Neural cell (in vitro differentiated cells): ENCODE results near the gene KCTD17. TPM values are rescaled to one million over a fixed set of nuclear protein-coding genes. Genes with fewer than 3 reads are reported as not detected.

Source experiments
- H2AFZ ChIP-seq: fragments of 200-600, 300-800 bp; sonication (generic), shearing (Covaris generic); 2 replicates; pipeline ENCODE4 v1.6.0; 2014; ENCODE audit warnings: low read depth, mild to moderate bottlenecking, antibody characterized with exemption, low read length, moderate library complexity
- H3F3A ChIP-seq: fragments of 200-600 bp; shearing (Covaris generic); 2 replicates; pipeline ENCODE4 v1.6.1; 2016; ENCODE audit warnings: mild to moderate bottlenecking, moderate library complexity, mixed read lengths, antibody characterized with exemption, low read length; ENCODE audit not compliant: insufficient read depth, poor library complexity, severe bottlenecking
- H3K27ac ChIP-seq: fragments of 200-600, 300-800 bp; sonication (generic), shearing (Covaris generic); 2 replicates; pipeline ENCODE4 v1.5.1; 2014; ENCODE audit warnings: mild to moderate bottlenecking, low read length, moderate library complexity
- H3K27me3 ChIP-seq: fragments of 300-800, 200-600 bp; sonication (generic), shearing (Covaris generic); 2 replicates; pipeline ENCODE4 v1.6.0; 2014; ENCODE audit warnings: mild to moderate bottlenecking, low read depth, low read length, moderate library complexity; ENCODE audit not compliant: insufficient read depth
- H3K36me3 ChIP-seq: fragments of 300-800, 200-600 bp; sonication (generic), shearing (Covaris generic); 2 replicates; pipeline ENCODE4 v1.5.1; 2014; ENCODE audit warnings: mild to moderate bottlenecking, antibody characterized with exemption, low read length, moderate library complexity; ENCODE audit not compliant: insufficient read depth
- H3K4me2 ChIP-seq: fragments of 300-800, 200-600 bp; sonication (generic), shearing (Covaris generic); 2 replicates; pipeline ENCODE4 v1.6.0; 2014; ENCODE audit warnings: mild to moderate bottlenecking, low read length
- H3K4me3 ChIP-seq: fragments of 300-800, 200-600 bp; sonication (generic), shearing (Covaris generic); 2 replicates; pipeline ENCODE4 v1.5.1; 2014; ENCODE audit warnings: mild to moderate bottlenecking, low read length, moderate library complexity
- H3K79me2 ChIP-seq: fragments of 200-600 bp; shearing (Covaris generic); replicated peaks from 2 replicates; pipeline ENCODE4 v1.6.0; 2014; ENCODE audit warnings: mild to moderate bottlenecking, low read length, moderate library complexity; ENCODE audit not compliant: insufficient read depth
- H3K9ac ChIP-seq: fragments of 300-800, 200-600 bp; sonication (generic), shearing (Covaris generic); 2 replicates; pipeline ENCODE4 v1.6.1; 2016; ENCODE audit warnings: mild to moderate bottlenecking, low read length, mixed read lengths
- H3K9me2 ChIP-seq: fragments of 200-600 bp; shearing (Covaris generic); 2 replicates; pipeline ENCODE4 v1.6.1; 2016; ENCODE audit warnings: mild to moderate bottlenecking, low read length, mixed read lengths; ENCODE audit not compliant: insufficient read depth
- H3K9me3 ChIP-seq: fragments of 200-600, 300-800 bp; sonication (generic), shearing (Covaris generic); 2 replicates; pipeline ENCODE4 v1.6.1; 2016; ENCODE audit warnings: mild to moderate bottlenecking, mixed run types, low read length, moderate library complexity, mixed read lengths
- H4K20me1 ChIP-seq: fragments of 200-600 bp; shearing (Covaris generic); 2 replicates; pipeline ENCODE4 v1.6.1; 2016; ENCODE audit warnings: mild to moderate bottlenecking, mixed run types; ENCODE audit not compliant: insufficient read depth
- CTCF ChIP-seq: fragments of 450-650 bp; IDR thresholded peaks from 2 replicates; pipeline ENCODE4 v1.5.1; 2014; ENCODE audit warnings: antibody characterized with exemption, mild to moderate bottlenecking, moderate library complexity; ENCODE audit not compliant: poor library complexity, severe bottlenecking
- EZH2 ChIP-seq: fragments of 200-600, 300-800 bp; shearing (Covaris generic), sonication (generic); IDR thresholded peaks from 2 replicates; pipeline ENCODE4 v1.6.1; 2014; ENCODE audit warnings: antibody characterized with exemption, low read length, borderline replicate concordance, mild to moderate bottlenecking; ENCODE audit not compliant: insufficient read depth, poor library complexity, severe bottlenecking
- MXI1 ChIP-seq: fragments of 450-650 bp; conservative IDR thresholded peaks from 2 replicates; pipeline ENCODE4 v1.6.1; 2014; ENCODE audit warnings: antibody characterized with exemption, mild to moderate bottlenecking; ENCODE audit not compliant: poor library complexity, severe bottlenecking
- POLR2AphosphoS5 ChIP-seq: IDR thresholded peaks from 2 replicates; pipeline ENCODE4 v1.6.1; 2012
- RAD21 ChIP-seq: fragments of 450-650 bp; conservative IDR thresholded peaks from 2 replicates; pipeline ENCODE4 v1.6.1; 2014; ENCODE audit warnings: antibody characterized with exemption, mild to moderate bottlenecking, moderate library complexity
- SMC3 ChIP-seq: fragments of 450-650 bp; conservative IDR thresholded peaks from 2 replicates; pipeline ENCODE4 v1.6.1; 2014; ENCODE audit warnings: antibody characterized with exemption, mild to moderate bottlenecking, moderate library complexity; ENCODE audit not compliant: poor library complexity
- TAF1 ChIP-seq: IDR thresholded peaks from 2 replicates; pipeline ENCODE4 v1.6.1; 2012; ENCODE audit warnings: low read depth
- polyA plus RNA-seq: library from polyadenylated mRNA; depleted of rRNA; stranded (reverse); fragments of >200 nt; gene quantifications from 2 replicates; pipeline ENCODE4 v1.2.3, GENCODE V29; 2014
- TF ChIP-seq, protein P1 (sequence below): IDR thresholded peaks from 2 replicates; pipeline ENCODE4 v1.6.1; 2012; ENCODE audit warnings: borderline replicate concordance

KCTD17 gene
- polyA plus RNA-seq, 1 donor from 2014 or later, result 96.3 TPM

DNA sequence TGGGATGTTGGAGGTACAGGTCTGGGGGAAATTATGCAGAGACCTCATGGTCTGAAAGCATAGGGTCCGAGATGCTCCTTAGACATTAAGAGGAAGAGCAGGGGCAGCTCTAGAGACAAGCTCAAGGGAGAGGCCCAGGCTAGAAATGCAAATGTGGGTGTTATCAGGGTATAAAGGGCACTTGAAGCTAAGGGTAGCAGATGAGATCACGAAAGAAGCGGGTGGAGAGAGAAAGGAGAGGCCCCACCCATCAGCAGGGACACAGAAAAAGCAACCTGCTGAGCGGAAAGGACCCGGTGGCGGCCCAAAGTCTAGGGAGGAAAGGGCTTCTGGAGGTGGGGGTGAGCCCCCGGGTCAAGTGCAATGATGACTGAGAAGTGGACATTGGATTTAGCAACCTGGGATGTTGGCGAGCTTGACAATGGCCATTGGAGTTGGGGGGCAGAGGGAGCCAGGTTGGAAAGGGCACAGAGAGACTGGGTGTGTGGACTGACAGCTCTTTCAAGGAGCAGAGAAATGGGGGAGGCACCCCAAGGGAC, 49.1 kb downstream of the KCTD17 start:
- Histone ChIP-seq H3K9me3 (no peaks in the 10 kb centered on the region), H3K4me3 (no peak overlapping the region), H3K27ac (no peak overlapping the region), H4K20me1 (no peaks in the 10 kb centered on the region), H3K9ac (no peak overlapping the region), H2AFZ (no peak overlapping the region), H3K79me2 (no peaks in the 10 kb centered on the region), H3K36me3 (no peaks in the 10 kb centered on the region), H3K27me3 (no peaks in the 10 kb centered on the region), H3F3A (no peaks in the 10 kb centered on the region), H3K9me2 (no peaks in the 10 kb centered on the region), H3K4me2 (no peak overlapping the region)
- TF ChIP-seq RAD21, result no peak
- no peak for TF ChIP-seq CTCF
- TF ChIP-seq EZH2, result no peak
- no peak for TF ChIP-seq SMC3
- TF ChIP-seq, protein P1, sequence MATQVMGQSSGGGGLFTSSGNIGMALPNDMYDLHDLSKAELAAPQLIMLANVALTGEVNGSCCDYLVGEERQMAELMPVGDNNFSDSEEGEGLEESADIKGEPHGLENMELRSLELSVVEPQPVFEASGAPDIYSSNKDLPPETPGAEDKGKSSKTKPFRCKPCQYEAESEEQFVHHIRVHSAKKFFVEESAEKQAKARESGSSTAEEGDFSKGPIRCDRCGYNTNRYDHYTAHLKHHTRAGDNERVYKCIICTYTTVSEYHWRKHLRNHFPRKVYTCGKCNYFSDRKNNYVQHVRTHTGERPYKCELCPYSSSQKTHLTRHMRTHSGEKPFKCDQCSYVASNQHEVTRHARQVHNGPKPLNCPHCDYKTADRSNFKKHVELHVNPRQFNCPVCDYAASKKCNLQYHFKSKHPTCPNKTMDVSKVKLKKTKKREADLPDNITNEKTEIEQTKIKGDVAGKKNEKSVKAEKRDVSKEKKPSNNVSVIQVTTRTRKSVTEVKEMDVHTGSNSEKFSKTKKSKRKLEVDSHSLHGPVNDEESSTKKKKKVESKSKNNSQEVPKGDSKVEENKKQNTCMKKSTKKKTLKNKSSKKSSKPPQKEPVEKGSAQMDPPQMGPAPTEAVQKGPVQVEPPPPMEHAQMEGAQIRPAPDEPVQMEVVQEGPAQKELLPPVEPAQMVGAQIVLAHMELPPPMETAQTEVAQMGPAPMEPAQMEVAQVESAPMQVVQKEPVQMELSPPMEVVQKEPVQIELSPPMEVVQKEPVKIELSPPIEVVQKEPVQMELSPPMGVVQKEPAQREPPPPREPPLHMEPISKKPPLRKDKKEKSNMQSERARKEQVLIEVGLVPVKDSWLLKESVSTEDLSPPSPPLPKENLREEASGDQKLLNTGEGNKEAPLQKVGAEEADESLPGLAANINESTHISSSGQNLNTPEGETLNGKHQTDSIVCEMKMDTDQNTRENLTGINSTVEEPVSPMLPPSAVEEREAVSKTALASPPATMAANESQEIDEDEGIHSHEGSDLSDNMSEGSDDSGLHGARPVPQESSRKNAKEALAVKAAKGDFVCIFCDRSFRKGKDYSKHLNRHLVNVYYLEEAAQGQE, result no peak

DNA sequence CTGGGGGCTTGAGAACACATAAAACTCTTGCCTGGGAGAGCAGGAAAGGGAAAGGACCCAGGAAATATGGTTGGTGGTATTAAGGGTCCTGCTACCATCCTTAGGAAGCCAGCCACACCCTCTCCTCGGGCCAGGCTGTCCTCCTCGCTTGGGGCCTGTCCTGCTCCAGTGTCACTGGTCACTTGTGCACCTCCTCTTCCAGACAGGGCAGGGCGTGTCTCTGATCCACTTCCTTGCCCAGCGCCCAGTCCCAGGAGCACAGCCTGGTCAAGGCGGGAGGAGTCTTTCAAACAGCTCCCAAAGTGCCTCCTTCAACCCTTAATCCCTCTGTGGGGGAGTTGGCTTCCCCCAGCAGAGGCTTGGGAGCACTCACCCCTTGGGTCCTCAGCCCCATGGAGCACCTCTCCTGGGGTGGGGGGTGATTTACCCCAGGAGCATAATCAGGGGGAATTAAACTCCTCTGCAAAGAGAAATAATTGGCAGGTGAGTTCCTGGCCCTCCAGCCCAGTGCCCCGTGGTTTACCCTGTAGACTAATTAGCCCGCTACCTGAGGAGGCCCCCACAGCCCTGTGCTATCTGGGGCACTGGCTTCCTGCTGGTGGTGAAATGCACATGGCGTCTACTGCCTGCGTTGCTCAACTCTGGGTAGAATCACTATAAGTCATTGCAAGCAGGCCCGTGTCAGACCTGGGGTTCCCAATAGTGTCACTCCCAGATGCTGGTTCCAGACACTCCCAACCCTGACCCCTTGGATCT, 49.9 kb downstream of the KCTD17 start:
- no peak overlapping the region for H3K4me3 ChIP-seq

More for the DNA sequence above, 49.9 kb downstream of the KCTD17 start:
- Histone ChIP-seq H3F3A (no peaks in the 10 kb centered on the region), H3K27ac (no peak overlapping the region), H3K9me2 (no peaks in the 10 kb centered on the region), H4K20me1 (no peaks in the 10 kb centered on the region), H3K4me2 (no peak overlapping the region), H3K9ac (no peak overlapping the region), H3K9me3 (no peaks in the 10 kb centered on the region), H3K36me3 (no peaks in the 10 kb centered on the region), H2AFZ (no peak overlapping the region), H3K79me2 (no peaks in the 10 kb centered on the region), H3K27me3 (no peaks in the 10 kb centered on the region)
- TF ChIP-seq TAF1, result no peak
- TF ChIP-seq RAD21, result no peak
- no peak for TF ChIP-seq POLR2AphosphoS5
- no peak for TF ChIP-seq MXI1
- TF ChIP-seq SMC3, result no peak
- TF ChIP-seq, protein P1, result no peak
- no peak for TF ChIP-seq EZH2
- TF ChIP-seq CTCF, result no peak
